ENCODE data around the gene IL23A. TPM values are rescaled to one million over a fixed set of nuclear protein-coding genes. Genes with fewer than 3 reads are reported as not detected.

Gene IL23A, protein sequence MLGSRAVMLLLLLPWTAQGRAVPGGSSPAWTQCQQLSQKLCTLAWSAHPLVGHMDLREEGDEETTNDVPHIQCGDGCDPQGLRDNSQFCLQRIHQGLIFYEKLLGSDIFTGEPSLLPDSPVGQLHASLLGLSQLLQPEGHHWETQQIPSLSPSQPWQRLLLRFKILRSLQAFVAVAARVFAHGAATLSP
- total RNA-seq, result not detected
- long read RNA-seq, result 0 reads

DNA sequence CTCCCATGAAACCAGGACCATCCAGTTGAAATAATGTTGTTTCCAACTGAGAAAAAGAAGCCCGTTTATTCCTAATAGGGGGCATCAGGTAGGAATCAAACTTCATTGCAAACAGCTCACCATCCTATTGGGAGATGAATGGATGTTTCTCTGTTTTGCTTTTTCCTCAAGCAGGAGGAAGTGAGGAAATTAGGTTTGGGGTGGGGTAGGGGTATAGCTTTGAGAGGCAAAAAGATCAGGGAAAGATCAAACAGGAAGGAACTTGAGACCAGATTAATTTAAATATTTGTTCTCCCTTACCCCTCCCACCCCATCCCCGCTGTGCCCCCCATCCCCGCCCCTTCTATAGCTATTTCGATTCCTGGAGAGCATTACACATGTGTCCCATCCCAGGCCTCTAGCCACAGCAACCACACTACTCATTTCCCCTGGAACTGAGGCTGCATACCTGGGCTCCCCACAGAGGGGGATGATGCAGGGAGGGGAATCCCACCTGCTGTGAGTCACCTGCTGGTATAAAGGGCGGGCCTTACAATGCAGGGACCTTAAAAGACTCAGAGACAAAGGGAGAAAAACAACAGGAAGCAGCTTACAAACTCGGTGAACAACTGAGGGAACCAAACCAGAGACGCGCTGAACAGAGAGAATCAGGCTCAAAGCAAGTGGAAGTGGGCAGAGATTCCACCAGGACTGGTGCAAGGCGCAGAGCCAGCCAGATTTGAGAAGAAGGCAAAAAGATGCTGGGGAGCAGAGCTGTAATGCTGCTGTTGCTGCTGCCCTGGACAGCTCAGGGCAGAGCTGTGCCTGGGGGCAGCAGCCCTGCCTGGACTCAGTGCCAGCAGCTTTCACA, at the start of gene IL23A:
TSS of gene IL23A (plus strand) at position 577 of the 850 bp plus-strand sequence. CDS start at position 738, 161 bp downstream.
- DNase-seq (no peak), ATAC-seq (ENCODE audit: poor library complexity) (no peak)
- intact Hi-C loops (cut with DNase I), result no loop called here

DNA sequence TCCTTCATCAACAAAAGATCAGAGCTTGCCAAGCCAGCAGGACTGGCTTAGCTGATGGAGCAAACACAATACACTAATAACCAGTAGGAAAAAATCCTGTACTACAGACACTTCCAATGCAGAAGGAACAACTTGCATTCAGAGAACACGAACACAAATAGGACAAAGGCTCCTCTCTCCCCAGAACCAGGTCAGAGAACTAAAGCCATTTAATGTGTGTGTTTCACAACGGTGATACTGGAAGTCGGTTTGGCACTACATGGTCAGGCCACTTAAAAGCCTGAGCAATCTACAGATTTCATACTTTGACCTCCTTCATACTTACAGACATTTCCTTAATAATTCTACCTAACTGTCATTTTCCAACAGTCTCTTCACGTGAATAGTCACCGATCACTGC, 44.9 kb upstream of the IL23A start:
- ATAC-seq (ENCODE audit: poor library complexity) (no peak), DNase-seq (no peak)
- intact Hi-C loops (cut with DNase I), result no loop called here

DNA sequence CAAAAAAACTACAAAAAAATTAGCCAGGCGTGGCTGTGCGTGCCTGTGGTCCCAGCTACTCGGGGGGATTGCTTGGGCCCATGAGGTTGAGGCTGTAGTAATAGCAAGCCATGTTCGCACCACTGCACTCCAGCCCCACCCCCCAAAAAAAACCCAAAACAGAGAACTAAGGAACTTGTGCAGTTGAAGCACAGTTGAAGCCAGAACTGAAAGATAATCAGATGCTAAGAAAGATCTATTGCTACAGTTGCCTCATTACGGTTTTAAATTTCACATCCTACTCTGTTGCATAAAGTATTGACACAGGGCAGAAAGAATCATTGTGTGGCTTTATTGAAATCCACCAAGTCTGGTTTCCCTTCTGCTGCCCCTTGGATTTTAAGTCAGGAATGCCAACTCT, 42.4 kb upstream of the IL23A start:
- intact Hi-C loops (cut with DNase I), result no loop called here
- no peak for DNase-seq
- ATAC-seq (ENCODE audit: poor library complexity), result no peak

DNA sequence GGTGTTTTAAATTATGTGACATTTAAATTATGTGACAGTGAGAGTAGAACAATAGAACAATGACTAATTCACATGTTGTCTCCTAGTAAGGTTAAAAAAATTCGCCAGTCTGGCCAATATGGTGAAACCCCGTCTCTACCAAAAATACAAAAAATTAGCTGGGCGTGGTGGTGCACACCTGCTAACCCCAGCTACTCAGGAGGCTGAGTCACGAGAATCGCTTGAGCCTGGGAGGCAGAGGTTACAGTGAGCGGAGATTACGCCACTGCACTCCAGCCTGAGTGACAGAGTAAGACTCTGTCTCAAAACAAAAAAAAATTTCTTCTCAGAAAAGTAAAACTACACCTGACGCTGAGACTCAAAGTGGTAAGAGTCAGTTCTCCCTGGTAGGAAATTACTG, 41.3 kb upstream of the IL23A start:
- no peak for ATAC-seq (ENCODE audit: poor library complexity)
- intact Hi-C loops (cut with DNase I), result no loop called here

DNA sequence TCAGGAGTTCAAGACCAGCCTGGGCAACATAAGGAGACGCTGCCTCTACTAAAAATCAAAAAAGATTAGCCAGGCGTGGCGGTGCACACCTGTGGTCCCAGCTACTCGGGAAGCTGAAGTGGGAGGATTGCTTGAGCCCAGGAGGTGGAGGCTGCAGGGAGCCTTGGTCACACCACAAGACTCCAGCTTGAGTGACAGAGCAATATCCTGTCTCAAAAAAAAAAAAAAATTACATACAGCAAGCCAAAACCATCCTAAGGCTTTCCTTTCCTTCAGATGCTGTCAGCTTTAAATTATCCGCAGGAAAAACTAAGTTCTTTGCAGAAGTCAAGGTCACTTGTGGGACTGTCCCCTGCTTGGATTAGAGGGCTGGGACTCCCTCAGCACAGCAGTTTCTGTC, 39.9 kb upstream of the IL23A start:
- DNase-seq (no peak), ATAC-seq (ENCODE audit: poor library complexity) (no peak)
- intact Hi-C loops (cut with DNase I), result no loop called here

More for the DNA sequence above, 41.3 kb upstream of the IL23A start:
- DNase-seq, result no peak

DNA sequence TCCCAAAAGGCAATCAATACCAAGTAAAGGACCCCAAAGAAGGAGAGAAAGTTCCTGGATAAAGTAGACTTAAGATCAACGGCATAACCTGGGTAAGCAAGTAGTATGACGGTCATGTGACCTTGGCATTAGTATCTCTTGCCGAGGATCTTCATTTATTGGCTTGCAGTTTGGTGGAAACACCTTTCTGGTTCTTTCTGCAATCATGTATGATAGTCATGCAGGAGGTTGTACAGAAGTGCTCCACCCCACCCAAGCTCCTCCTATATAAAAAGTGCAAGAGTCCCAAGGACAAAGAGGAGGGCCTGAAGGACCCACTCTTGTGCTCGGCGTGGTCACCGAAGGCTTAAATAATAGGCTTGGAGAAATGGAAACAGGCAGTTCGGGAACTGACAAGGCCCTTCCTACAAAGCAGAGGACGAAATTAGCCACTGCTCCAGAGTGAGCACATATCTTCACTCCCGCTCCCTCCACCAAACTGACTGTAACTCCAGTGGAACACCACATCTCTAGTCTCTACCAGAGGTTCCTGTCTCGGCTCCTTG, 39.3 kb upstream of the IL23A start:
- ATAC-seq (ENCODE audit: poor library complexity), result peak; percentile 7
- DNase-seq, result no peak
- intact Hi-C loops (cut with DNase I), result no loop called here

DNA sequence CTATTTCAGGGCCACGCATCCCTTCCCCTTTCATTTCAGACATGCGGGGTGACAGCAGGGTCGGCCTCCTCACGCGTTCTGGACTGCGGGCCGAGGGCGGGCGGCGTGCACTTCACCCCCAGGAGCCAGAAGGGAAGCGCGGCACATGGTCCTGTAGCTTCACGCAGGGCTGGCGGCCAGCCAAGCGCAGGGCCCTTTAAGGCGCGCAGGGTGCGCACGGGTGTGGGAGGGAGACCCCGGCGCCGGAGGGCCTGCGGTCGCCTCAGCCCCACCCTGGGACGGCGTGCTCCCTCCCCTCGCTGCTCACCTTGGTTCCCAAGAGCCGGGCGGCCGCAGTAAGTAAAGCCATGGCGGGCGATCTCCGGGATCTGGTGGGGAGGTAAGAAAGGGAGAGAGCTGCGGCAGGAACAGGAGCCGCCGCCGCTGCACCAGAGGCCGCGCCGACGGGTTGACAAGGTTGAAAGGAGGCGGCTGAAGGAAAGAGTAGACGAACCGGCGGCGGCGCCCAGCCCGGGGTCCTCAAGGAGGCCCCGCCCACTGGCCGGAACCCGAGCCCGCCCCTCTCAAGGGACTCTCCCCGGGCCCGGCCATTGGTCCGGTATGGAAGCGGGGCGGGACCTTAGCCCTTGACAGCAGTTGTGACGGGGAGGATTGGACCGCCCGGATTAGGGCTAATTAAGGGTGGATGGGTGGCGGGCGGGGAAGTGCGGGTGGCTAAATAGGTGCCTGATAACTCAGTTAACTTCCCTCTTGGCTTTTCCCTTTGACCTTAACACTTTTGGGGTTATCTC, 38.6 kb upstream of the IL23A start, which contains the start of gene CS:
TSS of gene CS (minus strand) at position 478 of the 791 bp plus-strand sequence. CDS start at position 349, 129 bp downstream.
- intact Hi-C loops (cut with DNase I), result no loop called here

DNA sequence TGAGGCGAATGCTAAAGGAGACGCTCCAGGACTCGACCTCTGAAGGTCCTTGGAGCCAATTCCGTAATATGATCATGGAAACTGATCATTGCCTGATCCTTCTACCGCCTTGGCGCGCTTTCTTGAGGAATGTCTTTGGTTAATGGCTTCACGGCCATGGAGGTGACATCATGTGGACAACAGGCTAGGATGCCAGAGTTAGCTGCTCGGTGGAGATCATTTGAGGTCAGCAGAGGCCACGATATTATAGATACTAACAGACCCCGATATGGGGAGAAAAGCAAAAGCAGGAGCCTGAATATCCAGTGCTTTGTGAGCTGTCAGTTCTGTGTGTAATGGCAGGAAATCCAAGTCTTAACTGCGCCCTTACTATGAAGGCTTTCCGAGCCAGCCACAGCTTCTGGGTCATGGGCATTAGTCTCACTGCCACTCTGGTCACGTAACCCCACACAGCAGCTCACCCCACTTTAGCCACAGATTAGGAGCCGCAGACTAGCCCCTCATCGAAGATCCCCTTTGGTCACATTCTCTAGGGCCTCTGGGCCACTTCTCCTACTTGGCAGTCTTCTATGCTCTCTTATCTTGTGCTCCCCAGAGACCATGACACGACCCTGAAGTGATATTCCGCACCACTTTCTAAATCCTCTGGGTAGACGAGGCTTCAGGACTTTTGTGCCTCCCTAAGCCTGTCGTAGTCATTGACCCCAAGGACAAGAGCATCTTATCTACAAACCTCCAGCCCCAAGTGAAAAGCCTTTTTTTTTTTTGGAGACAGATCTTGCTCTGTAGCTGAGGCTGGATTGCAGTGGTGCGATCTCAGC, 37.8 kb upstream of the IL23A start:
- ATAC-seq (ENCODE audit: poor library complexity), result peak; percentile 28
- intact Hi-C loops (cut with DNase I), result no loop called here
- DNase-seq, result no peak

More for the DNA sequence above, 38.6 kb upstream of the IL23A start, which contains the start of gene CS:
- DNase-seq (peak; percentile 99), ATAC-seq (ENCODE audit: poor library complexity) (peak; percentile 97)

DNA sequence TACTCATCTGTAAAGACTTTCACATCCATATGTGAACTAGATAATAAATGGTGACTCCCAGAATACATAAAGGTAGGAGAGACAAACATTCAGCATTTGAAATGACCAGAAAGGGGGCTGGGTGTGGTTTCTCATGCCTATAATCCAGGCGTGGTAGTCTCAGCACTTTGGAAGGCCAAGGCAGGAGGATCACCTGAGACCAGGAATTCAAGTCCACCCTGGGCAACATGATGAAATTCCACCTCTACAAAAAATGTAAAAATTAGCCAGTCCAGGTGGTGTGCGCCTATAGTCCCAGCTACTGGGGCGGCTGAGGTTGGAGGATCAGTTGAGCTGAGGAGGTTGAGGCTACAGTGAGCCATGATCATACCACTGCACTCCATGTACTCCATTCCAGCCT, 34.4 kb upstream of the IL23A start:
- intact Hi-C loops (cut with DNase I), result no loop called here
- ATAC-seq (ENCODE audit: poor library complexity) (no peak), DNase-seq (no peak)

DNA sequence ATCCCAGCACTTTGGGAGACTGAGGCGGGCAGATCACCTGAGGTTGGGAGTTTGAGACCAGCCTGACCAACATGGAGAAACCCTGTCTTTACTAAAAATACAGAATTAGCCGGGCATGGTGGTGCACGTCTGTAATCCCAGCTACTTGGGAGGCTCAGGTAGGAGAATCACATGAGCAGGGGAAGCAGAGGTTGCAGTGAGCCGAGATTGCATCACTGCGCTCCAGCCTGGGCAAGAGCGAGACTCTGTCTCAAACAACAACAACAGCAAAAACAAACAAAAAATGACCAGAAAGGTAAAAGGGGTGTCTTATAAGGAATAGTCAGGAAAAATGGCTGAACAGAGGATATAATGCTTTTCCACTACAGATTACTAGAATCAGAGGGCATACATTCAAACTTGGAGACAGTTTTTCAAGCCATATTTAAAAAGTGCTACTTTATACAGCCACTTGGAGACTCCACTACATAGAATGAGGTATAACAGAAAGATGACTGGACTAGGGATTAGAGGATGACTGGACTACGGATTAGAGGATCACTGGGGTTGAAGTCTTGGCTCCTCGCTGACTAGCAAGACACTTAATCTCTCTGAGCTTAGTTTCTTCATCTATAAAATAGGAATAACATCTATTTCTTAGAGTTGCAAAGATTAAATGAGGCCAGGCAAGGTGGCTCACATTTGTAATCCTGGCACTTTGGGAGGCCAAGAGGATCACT, 33.7 kb upstream of the IL23A start:
- intact Hi-C loops (cut with DNase I), result no loop called here
- no peak for ATAC-seq (ENCODE audit: poor library complexity)
- no peak for DNase-seq

DNA sequence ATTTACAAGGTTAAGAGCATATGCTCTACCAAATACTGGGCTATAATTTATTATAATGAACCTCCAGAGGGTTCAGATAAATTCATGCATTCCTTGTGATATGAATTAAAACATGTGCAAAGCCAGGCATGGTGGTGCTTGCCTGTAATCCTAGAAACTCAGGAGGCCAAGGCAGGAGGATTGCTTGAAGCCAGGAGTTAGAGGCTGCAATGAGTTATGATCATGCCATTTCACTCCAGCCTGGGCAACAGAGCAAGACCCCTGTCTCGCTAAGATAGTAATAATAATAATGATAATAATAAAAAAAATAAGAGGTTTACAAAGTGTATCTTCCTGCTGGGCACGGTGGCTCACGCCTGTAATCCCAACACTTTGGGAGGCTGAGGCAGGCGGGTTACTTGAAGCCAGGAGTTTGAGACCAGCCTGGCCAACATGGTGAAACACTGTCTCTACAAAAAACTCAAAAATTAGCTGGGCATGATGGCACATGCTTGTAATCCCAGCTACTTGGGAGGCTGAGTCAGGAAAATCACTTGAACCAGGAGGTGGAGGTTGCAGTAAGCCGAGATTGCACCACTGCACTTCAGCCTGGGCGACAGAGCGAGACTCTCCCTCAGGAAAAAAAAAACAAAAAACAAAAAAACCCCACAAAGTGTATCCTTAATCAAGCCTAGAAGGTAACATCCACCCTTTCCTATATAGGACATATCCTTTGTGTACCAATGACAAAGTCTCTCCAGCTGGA, 31.3 kb upstream of the IL23A start:
- ATAC-seq (ENCODE audit: poor library complexity), result no peak
- DNase-seq, result no peak
- intact Hi-C loops (cut with DNase I), result no loop called here

DNA sequence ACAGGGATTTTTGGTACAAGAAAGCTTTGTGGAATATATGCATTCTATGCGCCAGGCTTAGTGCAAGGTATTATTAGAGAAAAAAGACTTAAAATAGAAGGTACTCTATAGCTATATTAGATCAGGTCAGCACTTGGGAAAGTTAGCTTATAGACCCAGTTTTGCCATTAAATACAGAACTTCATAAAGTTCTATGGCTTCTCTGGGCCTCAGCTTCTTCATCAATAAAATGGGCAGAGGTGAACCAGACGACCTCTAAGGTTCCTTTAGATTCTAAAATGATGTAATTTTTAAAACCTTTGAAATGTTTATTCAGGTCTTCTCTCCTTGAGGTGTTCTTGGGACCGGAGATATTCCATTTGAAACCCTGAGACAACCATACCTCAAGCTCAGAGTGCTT, 30.0 kb upstream of the IL23A start:
- DNase-seq (no peak), ATAC-seq (ENCODE audit: poor library complexity) (no peak)
- intact Hi-C loops (cut with DNase I), result no loop called here

DNA sequence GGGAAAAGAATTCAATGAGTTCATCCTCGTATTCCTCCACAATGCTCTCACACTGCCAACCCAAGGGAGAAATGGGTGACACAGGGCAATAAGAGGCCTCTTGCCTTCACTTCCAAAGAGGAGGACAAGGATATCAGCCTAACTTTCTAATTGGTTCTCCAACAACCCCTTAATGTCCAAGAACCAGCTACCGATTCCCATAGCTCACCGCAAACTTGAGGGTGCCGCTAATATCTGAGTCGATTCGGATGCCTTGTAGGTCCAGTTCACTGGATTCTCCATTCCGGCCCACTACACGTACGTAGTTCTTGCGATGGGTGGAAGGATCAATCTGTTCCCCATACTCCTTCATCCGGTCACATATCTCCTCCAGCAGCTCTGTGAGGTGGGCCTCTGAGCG, 27.7 kb upstream of the IL23A start:
- intact Hi-C loops (cut with DNase I), result no loop called here
- ATAC-seq (ENCODE audit: poor library complexity) (no peak), DNase-seq (no peak)

DNA sequence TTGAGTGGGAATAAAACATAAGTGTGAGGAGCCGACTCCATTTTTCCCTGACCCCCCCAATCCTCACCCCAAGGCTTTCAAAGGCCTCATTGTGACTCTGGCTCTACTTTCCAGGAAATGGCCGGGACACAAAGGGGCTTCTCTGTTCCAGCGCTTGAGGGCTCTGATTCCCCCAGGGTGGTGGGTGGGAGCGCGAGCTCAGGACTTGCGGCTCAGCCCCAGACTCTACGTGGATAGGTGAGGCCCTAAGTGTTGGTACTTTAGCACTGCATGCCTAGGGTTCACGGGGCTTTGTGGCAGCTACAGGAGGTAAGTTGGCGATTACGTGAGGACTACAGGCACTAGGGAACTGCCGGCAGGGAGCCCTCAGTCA, 23.4 kb upstream of the IL23A start:
- ATAC-seq (ENCODE audit: poor library complexity) (no peak), DNase-seq (no peak)
- intact Hi-C loops (cut with DNase I), result no loop called here

DNA sequence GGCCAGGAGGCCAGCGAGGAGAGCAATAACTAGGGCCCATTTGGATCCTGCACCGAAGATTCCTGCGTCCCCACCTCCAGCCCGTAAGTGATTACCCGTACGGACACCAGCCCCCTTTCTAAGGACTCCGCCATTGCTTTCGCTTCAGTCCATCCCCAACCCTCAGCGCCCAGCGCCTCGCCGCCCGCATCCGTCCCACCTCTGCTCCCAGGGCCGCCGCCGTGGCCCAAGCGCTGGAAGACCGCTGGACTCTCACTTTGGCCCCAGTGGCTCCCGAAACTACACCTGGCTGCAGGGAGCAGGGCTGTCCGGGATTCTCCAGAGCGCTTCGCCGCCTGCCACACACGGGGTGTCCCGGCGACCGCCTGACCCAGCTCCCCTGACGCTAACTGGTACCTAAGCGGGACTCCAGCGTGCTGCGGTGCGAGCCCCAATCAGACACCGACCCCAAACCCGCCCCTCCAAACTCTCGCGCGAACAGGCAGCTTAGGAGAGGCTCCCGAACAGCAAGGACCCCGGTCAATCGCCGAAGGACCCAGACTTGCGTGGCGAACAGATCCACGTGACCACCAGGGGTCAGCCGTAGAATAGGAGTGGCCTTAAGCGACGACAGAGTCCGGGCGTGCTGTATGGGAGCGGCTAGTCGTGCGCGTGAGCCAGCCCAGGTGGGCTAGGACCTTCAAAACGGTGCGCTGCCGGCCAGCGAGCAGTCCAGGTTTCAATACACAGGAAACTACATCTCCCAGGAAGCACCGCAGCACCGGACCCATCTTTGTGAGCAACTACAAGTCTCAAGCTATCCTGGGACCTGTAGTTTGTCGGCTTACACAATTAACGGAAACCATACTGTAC, 22.8 kb upstream of the IL23A start, which contains the start of gene CNPY2:
TSS of gene CNPY2 (minus strand) at position 367 of the 852 bp plus-strand sequence. CDS start 771 bp downstream, outside the sequence.
- peak; percentile 96 for ATAC-seq (ENCODE audit: poor library complexity)
- peak; percentile 97 for DNase-seq
- intact Hi-C loops (cut with DNase I), result no loop called here

DNA sequence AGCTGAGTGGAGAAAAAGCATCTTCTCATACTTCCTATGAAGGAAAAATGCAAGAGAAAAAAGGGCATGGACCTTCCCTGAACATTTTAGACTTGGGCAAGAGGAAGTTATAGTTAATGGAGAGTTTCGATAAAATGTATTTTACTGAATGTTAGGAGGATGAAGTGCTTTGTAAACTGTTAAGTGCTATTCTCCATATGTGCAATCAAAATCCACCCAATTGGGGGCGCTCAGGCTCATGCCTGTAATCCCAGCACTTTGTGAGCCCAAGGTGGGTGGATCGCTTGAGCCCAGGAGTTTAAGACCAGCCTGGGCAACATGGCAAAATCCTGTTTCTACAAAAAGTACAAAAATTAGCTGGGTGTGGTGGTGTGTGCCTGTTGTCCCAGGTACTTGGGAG, 21.0 kb upstream of the IL23A start:
- ATAC-seq (ENCODE audit: poor library complexity), result no peak
- intact Hi-C loops (cut with DNase I), result no loop called here
- no peak for DNase-seq

All from Right ventricle myocardium superior (tissue), 1 donor.